ENCODE results near the gene TTC34.

Gene TTC34

DNA sequence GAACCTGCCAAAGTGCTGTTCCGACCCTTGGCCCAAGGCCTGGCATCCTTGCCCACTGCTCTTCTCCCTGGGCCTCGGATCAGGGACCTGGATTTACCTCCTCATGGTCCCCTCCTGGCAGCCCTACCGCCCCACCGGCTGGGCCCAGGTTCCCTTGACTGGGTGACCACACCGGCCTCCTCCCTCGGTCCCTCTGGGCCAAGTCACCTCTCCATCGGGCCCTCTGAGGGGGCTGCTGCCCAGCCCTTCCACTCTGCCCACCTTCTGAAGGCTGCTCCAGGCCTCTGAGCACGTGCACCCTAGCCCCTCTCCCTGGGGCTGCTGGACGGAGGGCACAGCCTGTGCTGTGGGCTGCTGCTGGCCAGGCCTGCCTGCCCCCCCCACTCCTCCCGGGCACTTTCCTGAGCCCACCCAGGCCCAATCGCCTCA, 159.3 kb downstream of the TTC34 start:
- no peaks in the 10 kb centered on the region; the same call in 1 of the 2 replicates for H3K9me3 ChIP-seq (ENCODE audit: insufficient read depth, low read depth, low read length)
- no peaks in the 10 kb centered on the region for H3K36me3 ChIP-seq (ENCODE audit: insufficient read depth, low read length)
- no peaks in the 10 kb centered on the region for H3F3A ChIP-seq (ENCODE audit: low read depth)
- peak overlapping the region; percentile 89 for H3K9ac ChIP-seq (ENCODE audit: low read depth, low read length, poor library complexity, severe bottlenecking)
- TF ChIP-seq EZH2phosphoT487 (IDR thresholded peaks at IDR 0.05; ENCODE audit: borderline replicate concordance): no peak
- TF ChIP-seq, protein P1, sequence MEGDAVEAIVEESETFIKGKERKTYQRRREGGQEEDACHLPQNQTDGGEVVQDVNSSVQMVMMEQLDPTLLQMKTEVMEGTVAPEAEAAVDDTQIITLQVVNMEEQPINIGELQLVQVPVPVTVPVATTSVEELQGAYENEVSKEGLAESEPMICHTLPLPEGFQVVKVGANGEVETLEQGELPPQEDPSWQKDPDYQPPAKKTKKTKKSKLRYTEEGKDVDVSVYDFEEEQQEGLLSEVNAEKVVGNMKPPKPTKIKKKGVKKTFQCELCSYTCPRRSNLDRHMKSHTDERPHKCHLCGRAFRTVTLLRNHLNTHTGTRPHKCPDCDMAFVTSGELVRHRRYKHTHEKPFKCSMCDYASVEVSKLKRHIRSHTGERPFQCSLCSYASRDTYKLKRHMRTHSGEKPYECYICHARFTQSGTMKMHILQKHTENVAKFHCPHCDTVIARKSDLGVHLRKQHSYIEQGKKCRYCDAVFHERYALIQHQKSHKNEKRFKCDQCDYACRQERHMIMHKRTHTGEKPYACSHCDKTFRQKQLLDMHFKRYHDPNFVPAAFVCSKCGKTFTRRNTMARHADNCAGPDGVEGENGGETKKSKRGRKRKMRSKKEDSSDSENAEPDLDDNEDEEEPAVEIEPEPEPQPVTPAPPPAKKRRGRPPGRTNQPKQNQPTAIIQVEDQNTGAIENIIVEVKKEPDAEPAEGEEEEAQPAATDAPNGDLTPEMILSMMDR (conservative IDR thresholded peaks at IDR 0.05; ENCODE audit: low read length): no peak
- peaks cover 8% of the 10 kb centered on the region for H3K4me1 ChIP-seq (ENCODE audit: insufficient read depth, low read length, poor library complexity, severe bottlenecking)
- H3K9me2 ChIP-seq (replicated peaks; ENCODE audit: low read depth, low read length): no peaks in the 10 kb centered on the region
- H4K20me1 ChIP-seq (ENCODE audit: insufficient read depth, low read length, poor library complexity, severe bottlenecking): peaks cover 4% of the 10 kb centered on the region
- H3K79me2 ChIP-seq (ENCODE audit: insufficient read depth, low read length): peaks cover 6% of the 10 kb centered on the region; the same call in 1 of the 2 replicates
- peak overlapping the region; percentile 86 for H3K4me3 ChIP-seq (ENCODE audit: low read length, poor library complexity, severe bottlenecking)
- H3K4me2 ChIP-seq (ENCODE audit: low read depth, low read length, poor library complexity, severe bottlenecking): peak overlapping the region; percentile 96
- no peaks in the 10 kb centered on the region for H3K27me3 ChIP-seq (ENCODE audit: insufficient read depth, low read length, poor library complexity, severe bottlenecking)
- peak overlapping the region; percentile 97 for H2AFZ ChIP-seq (ENCODE audit: low read length)

- Histone ChIP-seq H3K4me3 (ENCODE audit: low read length, poor library complexity, severe bottlenecking) (peak overlapping the region; percentile 86), H3K9ac (ENCODE audit: low read depth, low read length, poor library complexity, severe bottlenecking) (peak overlapping the region; percentile 89)
- TF ChIP-seq EZH2phosphoT487 (IDR thresholded peaks at IDR 0.05; ENCODE audit: borderline replicate concordance): no peak
- TF ChIP-seq, protein P1 (conservative IDR thresholded peaks at IDR 0.05; ENCODE audit: low read length): 0 out of 2 replicates have a peak, but pooled peaks have one; percentile 11
Measured at GRCh38 chr1:2641381-2642130, 159.9 kb downstream of the TTC34 start.

GRCh38 chr1:2640626-2641025, 160.9 kb downstream of the TTC34 start:
- no peaks in the 10 kb centered on the region for H3K27me3 ChIP-seq (ENCODE audit: insufficient read depth, low read length, poor library complexity, severe bottlenecking)
- peaks cover 4% of the 10 kb centered on the region for H4K20me1 ChIP-seq (ENCODE audit: insufficient read depth, low read length, poor library complexity, severe bottlenecking)
- H3K4me2 ChIP-seq (ENCODE audit: low read depth, low read length, poor library complexity, severe bottlenecking): no peak overlapping the region
- H3K4me3 ChIP-seq (ENCODE audit: low read length, poor library complexity, severe bottlenecking): no peak overlapping the region
- H2AFZ ChIP-seq (ENCODE audit: low read length): no peak overlapping the region
- H3K9ac ChIP-seq (ENCODE audit: low read depth, low read length, poor library complexity, severe bottlenecking): no peak overlapping the region
- H3K4me1 ChIP-seq (ENCODE audit: insufficient read depth, low read length, poor library complexity, severe bottlenecking): peaks cover 8% of the 10 kb centered on the region
- H3F3A ChIP-seq (ENCODE audit: low read depth): no peaks in the 10 kb centered on the region
- peaks cover 9% of the 10 kb centered on the region for H3K9me3 ChIP-seq (ENCODE audit: insufficient read depth, low read depth, low read length)
- no peaks in the 10 kb centered on the region for H3K36me3 ChIP-seq (ENCODE audit: insufficient read depth, low read length)
- H3K79me2 ChIP-seq (ENCODE audit: insufficient read depth, low read length): peaks cover 6% of the 10 kb centered on the region; the same call in 1 of the 2 replicates
- no peak for TF ChIP-seq EZH2phosphoT487 (IDR thresholded peaks at IDR 0.05; ENCODE audit: borderline replicate concordance)
- TF ChIP-seq, protein P1 (conservative IDR thresholded peaks at IDR 0.05; ENCODE audit: low read length): no peak
- no peaks in the 10 kb centered on the region for H3K9me2 ChIP-seq (replicated peaks; ENCODE audit: low read depth, low read length)

More at GRCh38 chr1:2641381-2642130, 159.9 kb downstream of the TTC34 start:
- H3K27me3 ChIP-seq (ENCODE audit: insufficient read depth, low read length, poor library complexity, severe bottlenecking): no peaks in the 10 kb centered on the region
- H3K79me2 ChIP-seq (ENCODE audit: insufficient read depth, low read length): peaks cover 6% of the 10 kb centered on the region; the same call in 1 of the 2 replicates
- peaks cover 8% of the 10 kb centered on the region for H3K4me1 ChIP-seq (ENCODE audit: insufficient read depth, low read length, poor library complexity, severe bottlenecking)
- no peaks in the 10 kb centered on the region for H3K36me3 ChIP-seq (ENCODE audit: insufficient read depth, low read length)
- H3K4me2 ChIP-seq (ENCODE audit: low read depth, low read length, poor library complexity, severe bottlenecking): peak overlapping the region; percentile 96
- H3F3A ChIP-seq (ENCODE audit: low read depth): no peaks in the 10 kb centered on the region
- H4K20me1 ChIP-seq (ENCODE audit: insufficient read depth, low read length, poor library complexity, severe bottlenecking): peaks cover 4% of the 10 kb centered on the region
- H3K9me2 ChIP-seq (replicated peaks; ENCODE audit: low read depth, low read length): no peaks in the 10 kb centered on the region
- H3K9me3 ChIP-seq (ENCODE audit: insufficient read depth, low read depth, low read length): peaks cover 5% of the 10 kb centered on the region
- H2AFZ ChIP-seq (ENCODE audit: low read length): no peak overlapping the region

Data from Loucy (cell line).